Heart left ventricle (tissue), 13 donors: ENCODE measurements around the gene GEN1.

ENCODE experiments used
- CTCF ChIP-seq, 12 donors: fragments of 200-600 bp; sonication (generic) in 4 of 12; IDR thresholded peaks; one replicate each; pipeline versions ENCODE4 v1.5.0 to v1.8.0; 2018 to 2022; ENCODE audit warnings: antibody characterized with exemption in 12 of 12, mild to moderate bottlenecking in 5 of 12
- POLR2A ChIP-seq, 2 donors: fragments of 450-650 bp; IDR thresholded peaks; one replicate each; pipeline ENCODE4 v1.6.1; 2017; ENCODE audit warnings: antibody characterized with exemption in 2 of 2, mild to moderate bottlenecking in 2 of 2, moderate library complexity in 2 of 2
- donor health status: ischemic (EF 13 %, LVEDD 7.1; RV severe dilation, severe dysfunction).
- donor health status: DM: no; HTN: yes; CAD: no.
- donor health status: DM: no; HTN: no; CAD: no.
- donor health status: ischemic (EF 25% LVEDD 6.9; RV normal size, moderate dysfunction).
- donor health status: ischemic (EF 25% LVEDD 5.7; RV mildly dilated, moderate dysfunction).
- donor health status: ischemic (EF 35%, LVEDD 5.7; RV mildly dilated, moderate dysfunction).
- donor health status: nonischemic (EF 11% LVEDD 7.7; RV severe dilation, severe dysfunction).
- donor health status: DM: yes; HTN: yes; CAD: no.
- donor health status: PGD.
- donor health status: ischemic (EF 29% LVEDD 5.4; RV normal size, mild dysfunction).
- donor health status: nonischemic (EF 23%, LVEDD 6.1; RV moderate dilation, normal function).

GRCh38 chr2:17799301-17800120 is 45.6 kb downstream of the GEN1 start:
- TF ChIP-seq CTCF (IDR thresholded peaks at IDR 0.05), result no peak
- TF ChIP-seq POLR2A (IDR thresholded peaks at IDR 0.05), result no peak
